Stimulated activated CD4-positive, alpha-beta T cell treated with anti-CD3 and anti-CD28 coated beads, Interleukin-1b, Interleukin-23, amount 100 ng/mL, for 48 hours (primary cell): ENCODE results near the gene BRD2.
A peak's percentile ranks its signal among the peaks of the same experiment; 100 is the strongest.
"Not testable (repeated sequence)": the region's sequence is repeated elsewhere in the genome, so short reads cannot be mapped to it uniquely, and the experiment has no call there.

ENCODE experiments used
- DNase-seq: peaks from one replicate; pipeline ENCODE4 v3.0.0-alpha.2; 2020

The BRD2 gene

GRCh38 chr6:32968093-32968866, at the start of gene BRD2:
Gene BRD2 (plus strand): TSS chr6:32968594. CDS start chr6:32972899, 4,305 bp downstream.
- peak; percentile 97 for DNase-seq

- DNase-seq = no peak
These were observed 47.7 kb upstream of the BRD2 start for GRCh38 chr6:32920715-32921114.

GRCh38 chr6:32922083-32922482, 46.3 kb upstream of the BRD2 start:
- DNase-seq = no peak

- DNase-seq = no peak
These were observed 37.2 kb upstream of the BRD2 start for GRCh38 chr6:32931211-32931610.

GRCh38 chr6:32932132-32932868, 36.1 kb upstream of the BRD2 start:
- no peak for DNase-seq

GRCh38 chr6:32933661-32934085, 34.7 kb upstream of the BRD2 start:
- DNase-seq = peak; percentile 67

- no peak for DNase-seq
These were observed 32.7 kb upstream of the BRD2 start for GRCh38 chr6:32935551-32936238.

GRCh38 chr6:32936239-32937152, 31.9 kb upstream of the BRD2 start:
- no peak for DNase-seq

- no peak for DNase-seq
These were observed 31.2 kb upstream of the BRD2 start for GRCh38 chr6:32937230-32937633.

- DNase-seq = no peak
These were observed 29.9 kb upstream of the BRD2 start for GRCh38 chr6:32938494-32938893.

GRCh38 chr6:32940656-32941213, 27.7 kb upstream of the BRD2 start, which contains the start of gene HLA-DMB:
Gene HLA-DMB (minus strand): TSS chr6:32941028. CDS start chr6:32940807, 221 bp downstream.
- DNase-seq = peak; percentile 42

GRCh38 chr6:32941214-32941768, 27.1 kb upstream of the BRD2 start:
- DNase-seq = peak; percentile 44

GRCh38 chr6:32942555-32943123, 25.8 kb upstream of the BRD2 start:
- DNase-seq = not testable (repeated sequence)

GRCh38 chr6:32943864-32944649, 24.3 kb upstream of the BRD2 start:
- DNase-seq = peak; percentile 34

- DNase-seq = peak; percentile 35
These were observed 23.2 kb upstream of the BRD2 start for GRCh38 chr6:32945108-32945760.

- no peak for DNase-seq
These were observed 22.4 kb upstream of the BRD2 start for GRCh38 chr6:32945953-32946352.

GRCh38 chr6:32946893-32947292, 21.5 kb upstream of the BRD2 start:
- no peak for DNase-seq

GRCh38 chr6:32947552-32948465, 20.6 kb upstream of the BRD2 start:
- no peak for DNase-seq

- no peak for DNase-seq
These were observed 19.3 kb upstream of the BRD2 start for GRCh38 chr6:32949113-32949512.
